IMR-90 (cell line): Measurements from ENCODE around the gene ITIH4. TPM values are rescaled to one million over a fixed set of nuclear protein-coding genes. Genes with fewer than 3 reads are reported as not detected.
A peak's percentile ranks its signal among the peaks of the same experiment; 100 is the strongest.

Experiments
- ATAC-seq: fragments of 200-7000 bp; cut with Tn5 transposase; 2 replicates; pipeline ENCODE4 v1.9.1; 2020; ENCODE audit warnings: low read depth, mild to moderate bottlenecking, moderate library complexity
- BruUV-seq: library from RNA; stranded (reverse); fragments of 400-500 nt; replicated peaks from 2 replicates; lab custom pipeline; 2021; lab: Mats Ljungman, UMichigan
- CTCF ChIA-PET: fragments of 300-600 bp; formaldehyde crosslinking; extraction: SDS; loops from one replicate; lab custom pipeline; 2021; ENCODE audit warnings: antibody characterized with exemption; lab: Yijun Ruan, JAX
- POLR2A ChIA-PET: fragments of 300-600 bp; sonication (Branson Sonifier 250); formaldehyde crosslinking; loops from one replicate; lab custom pipeline; 2022; ENCODE audit warnings: antibody characterized with exemption; ENCODE audit not compliant: unreplicated experiment; lab: Charles Lee
- DNase-seq: peaks from one replicate; pipeline ENCODE4 v3.0.0; 2013
- H2AFZ ChIP-seq: replicated peaks from 2 replicates; pipeline ENCODE3; 2013; ENCODE audit warnings: low read length, mild to moderate bottlenecking; ENCODE audit not compliant: poor library complexity
- H2AK5ac ChIP-seq: 2 replicates; pipeline ENCODE4 v1.6.1; 2013; ENCODE audit warnings: low read depth, low read length, inconsistent platforms
- H2AK9ac ChIP-seq: replicated peaks from 2 replicates; pipeline ENCODE3; 2013; ENCODE audit warnings: mild to moderate bottlenecking, low read depth, low read length, moderate library complexity; ENCODE audit not compliant: poor library complexity
- H2BK120ac ChIP-seq: 2 replicates; pipeline ENCODE4 v1.6.1; 2013; ENCODE audit warnings: low read depth, low read length, inconsistent platforms
- H2BK15ac ChIP-seq: 3 replicates; pipeline ENCODE4 v1.6.1; 2013; ENCODE audit warnings: low read depth, low read length, inconsistent platforms
- H2BK20ac ChIP-seq: 2 replicates; pipeline ENCODE4 v1.6.1; 2013; ENCODE audit warnings: low read depth, mild to moderate bottlenecking, inconsistent platforms, low read length, moderate library complexity
- H2BK5ac ChIP-seq: 2 replicates; pipeline ENCODE4 v1.6.1; 2013; ENCODE audit warnings: mild to moderate bottlenecking, low read depth, low read length, inconsistent platforms; ENCODE audit not compliant: poor library complexity, severe bottlenecking
- H3K14ac ChIP-seq: replicated peaks from 2 replicates; pipeline ENCODE4 v1.6.1; 2013; ENCODE audit warnings: low read depth, low read length, inconsistent platforms
- H3K18ac ChIP-seq: 2 replicates; pipeline ENCODE4 v1.6.1; 2013; ENCODE audit warnings: low read depth, low read length, control low read depth
- H3K23ac ChIP-seq: 2 replicates; pipeline ENCODE4 v1.6.1; 2013; ENCODE audit warnings: low read depth, low read length, inconsistent platforms
- H3K27ac ChIP-seq: 2 replicates; pipeline ENCODE4 v1.5.1; 2013; ENCODE audit warnings: mild to moderate bottlenecking, control low read depth, low read length; ENCODE audit not compliant: insufficient read depth
- H3K27me3 ChIP-seq: 2 replicates; pipeline ENCODE4 v1.6.1; 2013; ENCODE audit warnings: low read length; ENCODE audit not compliant: control insufficient read depth, insufficient read depth
- H3K36me3 ChIP-seq: 2 replicates; pipeline ENCODE4 v1.6.1; 2013; ENCODE audit warnings: low read length, mixed read lengths; ENCODE audit not compliant: control insufficient read depth, insufficient read depth
- H3K4ac ChIP-seq: 2 replicates; pipeline ENCODE4 v1.6.1; 2013; ENCODE audit warnings: low read depth, low read length, inconsistent platforms
- H3K4me1 ChIP-seq: 2 replicates; pipeline ENCODE4 v1.6.1; 2013; ENCODE audit warnings: low read length, mixed read lengths; ENCODE audit not compliant: control insufficient read depth, insufficient read depth
- H3K4me2 ChIP-seq: 2 replicates; pipeline ENCODE4 v1.6.1; 2013; ENCODE audit warnings: low read depth, mild to moderate bottlenecking, control low read depth, low read length, moderate library complexity
- H3K4me3 ChIP-seq: 2 replicates; pipeline ENCODE4 v1.5.1; 2013; ENCODE audit warnings: low read depth, mild to moderate bottlenecking, control low read depth, low read length, moderate library complexity; ENCODE audit not compliant: insufficient read depth
- H3K56ac ChIP-seq: 2 replicates; pipeline ENCODE4 v1.6.1; 2013; ENCODE audit warnings: low read length, inconsistent platforms; ENCODE audit not compliant: insufficient read depth; ENCODE audit errors: extremely low read depth
- H3K79me1 ChIP-seq, 2 experiments: 2 replicates each; pipeline ENCODE4 v1.6.1; 2013; ENCODE audit warnings: low read length in 2 of 2, inconsistent platforms in 1 of 2, low read depth in 1 of 2
- H3K9ac ChIP-seq: 2 replicates; pipeline ENCODE4 v1.6.1; 2013; ENCODE audit warnings: low read depth, low read length, control low read depth
- H3K9me1 ChIP-seq: 2 replicates; pipeline ENCODE4 v1.6.1; 2013; ENCODE audit warnings: low read length, inconsistent platforms; ENCODE audit not compliant: insufficient read depth
- H3K9me3 ChIP-seq: 2 replicates; pipeline ENCODE4 v1.6.1; 2013; ENCODE audit warnings: low read length; ENCODE audit not compliant: control insufficient read depth, insufficient read depth
- H4K20me1 ChIP-seq: 2 replicates; pipeline ENCODE4 v1.6.1; 2013; ENCODE audit warnings: low read length, inconsistent platforms; ENCODE audit not compliant: insufficient read depth
- H4K5ac ChIP-seq: 2 replicates; pipeline ENCODE4 v1.6.1; 2013; ENCODE audit warnings: mild to moderate bottlenecking, low read depth, low read length, control low read depth
- H4K8ac ChIP-seq, 2 experiments: 2 replicates each; pipeline ENCODE4 v1.6.1; 2013; ENCODE audit warnings: low read depth in 2 of 2, low read length in 2 of 2, control low read depth in 1 of 2, inconsistent platforms in 1 of 2
- H4K91ac ChIP-seq: 2 replicates; pipeline ENCODE4 v1.6.1; 2013; ENCODE audit warnings: low read depth, low read length, inconsistent platforms; ENCODE audit not compliant: insufficient read depth
- BHLHE40 ChIP-seq: fragments of 150-350 bp; IDR thresholded peaks from 2 replicates; pipeline ENCODE4 v1.6.1; 2016; ENCODE audit warnings: mild to moderate bottlenecking, low read depth, low read length
- CEBPB ChIP-seq: IDR thresholded peaks from 2 replicates; pipeline ENCODE4 v1.6.1; 2012; ENCODE audit warnings: low read depth, low read length, improper control_type of control experiment
- CHD1 ChIP-seq: IDR thresholded peaks from 2 replicates; pipeline ENCODE4 v1.6.1; 2012; ENCODE audit warnings: low read depth, low read length, improper control_type of control experiment
- ELK1 ChIP-seq: fragments of 150-350 bp; IDR thresholded peaks from 2 replicates; pipeline ENCODE4 v1.6.1; 2016; ENCODE audit warnings: low read depth, mild to moderate bottlenecking, low read length, moderate library complexity, borderline replicate concordance
- FOS ChIP-seq: fragments of 150-350 bp; IDR thresholded peaks from 2 replicates; pipeline ENCODE4 v1.6.1; 2016; ENCODE audit warnings: low read depth, low read length
- MAFK ChIP-seq: IDR thresholded peaks from 2 replicates; pipeline ENCODE4 v1.6.1; 2012; ENCODE audit warnings: low read depth, low read length, improper control_type of control experiment
- MAZ ChIP-seq: IDR thresholded peaks from 2 replicates; pipeline ENCODE4 v1.6.1; 2012; ENCODE audit warnings: low read depth, mild to moderate bottlenecking, low read length, improper control_type of control experiment, moderate library complexity, borderline replicate concordance
- MXI1 ChIP-seq: IDR thresholded peaks from 2 replicates; pipeline ENCODE4 v1.6.1; 2012; ENCODE audit warnings: low read depth, mild to moderate bottlenecking, low read length, moderate library complexity, borderline replicate concordance
- POLR2A ChIP-seq: IDR thresholded peaks from 2 replicates; pipeline ENCODE4 v1.6.1; 2012; ENCODE audit warnings: mild to moderate bottlenecking, low read depth, low read length
- RAD21 ChIP-seq: IDR thresholded peaks from 2 replicates; pipeline ENCODE4 v1.6.1; 2012; ENCODE audit warnings: low read length, improper control_type of control experiment
- RCOR1 ChIP-seq: IDR thresholded peaks from 2 replicates; pipeline ENCODE4 v1.6.1; 2012; ENCODE audit warnings: mild to moderate bottlenecking, low read length, improper control_type of control experiment; ENCODE audit not compliant: insufficient replicate concordance
- RFX5 ChIP-seq: IDR thresholded peaks from 2 replicates; pipeline ENCODE4 v1.8.0; 2012; ENCODE audit warnings: low read depth, mild to moderate bottlenecking, low read length, moderate library complexity
- SMC3 ChIP-seq: fragments of 150-350 bp; IDR thresholded peaks from 2 replicates; pipeline ENCODE4 v1.6.1; 2016; ENCODE audit warnings: low read depth, mild to moderate bottlenecking, antibody characterized with exemption, low read length, moderate library complexity
- USF2 ChIP-seq: fragments of 150-350 bp; IDR thresholded peaks from 2 replicates; pipeline ENCODE4 v1.6.1; 2017; ENCODE audit warnings: mild to moderate bottlenecking, antibody characterized with exemption, low read length, low read depth
- WGBS, 2 experiments: methylation state at CpG; one replicate each; pipeline versions ENCODE4 v1.1.5 to v1.1.7; 2013; ENCODE audit warnings: missing lambda C conversion rate in 2 of 2; ENCODE audit not compliant: insufficient read length in 1 of 2; ENCODE audit errors: extremely low coverage in 2 of 2; 5-methylcytosine and 5-hydroxymethylcytosine counted together
- dilution Hi-C: fragments of 300-500 bp; cut with HindIII; formaldehyde crosslinking; loops from one replicate; pipeline ENCODE4 v1.14.3; 2018; ENCODE audit warnings: low sequenced_read_pairs; ENCODE audit not compliant: unreplicated experiment
- in situ Hi-C: fragments of 300-500 bp; cut with MboI; formaldehyde crosslinking; loops from 3 replicates; pipeline ENCODE4 v1.14.3; 2019; ENCODE audit warnings: low sequenced_read_pairs, inconsistent platforms, mixed read lengths
- intact Hi-C: fragments of 100-400 bp; cut with micrococcal nuclease; formaldehyde crosslinking; loops from 2 replicates; pipeline ENCODE4 v1.10.0; 2022
- polyA plus RNA-seq, 3 experiments: library from polyadenylated mRNA; depleted of rRNA; stranded (reverse); fragments of >200 nt; gene quantifications; 2 replicates each; pipeline ENCODE4 v1.2.3, GENCODE V29; 2012; ENCODE audit warnings: low replicate concordance in 1 of 3
- total RNA-seq: library from RNA; depleted of rRNA; stranded (reverse); fragments of >200 nt; gene quantifications from 2 replicates; pipeline ENCODE4 v1.2.3, GENCODE V29; 2012
- TF ChIP-seq, protein P1 (sequence below): conservative IDR thresholded peaks from 2 replicates; pipeline ENCODE4 v1.5.1; 2012; ENCODE audit warnings: mild to moderate bottlenecking, low read depth, low read length, improper control_type of control experiment

ITIH4 gene
- total and polyA plus RNA-seq, 2 of the 4 experiments (the other 2 are of a cell fraction): 0.26 to 0.36 TPM

GRCh38 chr3:52841211-52841980 is 10.9 kb upstream of the ITIH4 start:
- Histone ChIP-seq H4K8ac (no peak overlapping the region), H3K79me1 (no peaks in the 10 kb centered on the region; a peak in 1 of 4 replicates), H3K9me1 (peaks cover 9% of the 10 kb centered on the region; the same call in 1 of the 2 replicates), H3K4me2 (no peak overlapping the region), H2BK20ac (no peak overlapping the region), H3K4ac (no peak overlapping the region), H3K27me3 (no peaks in the 10 kb centered on the region), H3K9ac (no peak overlapping the region), H2BK15ac (no peak overlapping the region), H3K4me1 (peaks cover 4% of the 10 kb centered on the region; the same call in 1 of the 2 replicates), H4K91ac (no peak overlapping the region), H2AK9ac (no peak overlapping the region), H2AK5ac (no peak overlapping the region), H3K4me3 (no peak overlapping the region), H2BK120ac (no peak overlapping the region), H2AFZ (no peak overlapping the region), H2BK5ac (no peak overlapping the region), H4K20me1 (no peaks in the 10 kb centered on the region; the same call in 1 of the 2 replicates), H3K56ac (no peak overlapping the region), H3K23ac (no peak overlapping the region), H3K18ac (no peak overlapping the region), H4K5ac (no peak overlapping the region), H3K36me3 (peaks cover 14% of the 10 kb centered on the region; the same call in 1 of the 2 replicates), H3K14ac (no peak overlapping the region), H3K27ac (no peak overlapping the region), H3K9me3 (no peaks in the 10 kb centered on the region)
- in situ Hi-C loops (no loop called here), intact Hi-C loops (no loop called here), dilution Hi-C loops (no loop called here)
- POLR2A ChIA-PET: no interaction called here
- TF ChIP-seq, protein P1, sequence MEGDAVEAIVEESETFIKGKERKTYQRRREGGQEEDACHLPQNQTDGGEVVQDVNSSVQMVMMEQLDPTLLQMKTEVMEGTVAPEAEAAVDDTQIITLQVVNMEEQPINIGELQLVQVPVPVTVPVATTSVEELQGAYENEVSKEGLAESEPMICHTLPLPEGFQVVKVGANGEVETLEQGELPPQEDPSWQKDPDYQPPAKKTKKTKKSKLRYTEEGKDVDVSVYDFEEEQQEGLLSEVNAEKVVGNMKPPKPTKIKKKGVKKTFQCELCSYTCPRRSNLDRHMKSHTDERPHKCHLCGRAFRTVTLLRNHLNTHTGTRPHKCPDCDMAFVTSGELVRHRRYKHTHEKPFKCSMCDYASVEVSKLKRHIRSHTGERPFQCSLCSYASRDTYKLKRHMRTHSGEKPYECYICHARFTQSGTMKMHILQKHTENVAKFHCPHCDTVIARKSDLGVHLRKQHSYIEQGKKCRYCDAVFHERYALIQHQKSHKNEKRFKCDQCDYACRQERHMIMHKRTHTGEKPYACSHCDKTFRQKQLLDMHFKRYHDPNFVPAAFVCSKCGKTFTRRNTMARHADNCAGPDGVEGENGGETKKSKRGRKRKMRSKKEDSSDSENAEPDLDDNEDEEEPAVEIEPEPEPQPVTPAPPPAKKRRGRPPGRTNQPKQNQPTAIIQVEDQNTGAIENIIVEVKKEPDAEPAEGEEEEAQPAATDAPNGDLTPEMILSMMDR: no peak
- TF ChIP-seq ELK1 (no peak), BHLHE40 (no peak), SMC3 (no peak), MXI1 (no peak), CHD1 (no peak), MAZ (no peak), RCOR1 (no peak), FOS (no peak), CEBPB (no peak), RFX5 (no peak), RAD21 (no peak), USF2 (no peak), POLR2A (no peak), MAFK (no peak)
- 87% methylated on average over 8 of the region's 12 CpGs; no CpG with 5 or more reads in 1 of the 2 experiments for WGBS, 2 experiments
- BruUV-seq: no TSS peak
- peak; percentile 31 for DNase-seq
- no peak; the same call in 1 of the 2 replicates for ATAC-seq
- CTCF ChIA-PET: interaction anchor here (1.0 kb wide), 1 partner anchor 21 kb away, joined by 3 read pairs; no protein-coding TSS in a partner anchor
